Endothelial cell of umbilical vein (primary cell): Measurements from ENCODE around the gene TAPBPL. TPM values are rescaled to one million over a fixed set of nuclear protein-coding genes. Genes with fewer than 3 reads are reported as not detected.

Experiments
- BruUV-seq: library from RNA; stranded (reverse); fragments of 400-500 nt; replicated peaks from 2 replicates; lab custom pipeline; 2021; lab: Mats Ljungman, UMichigan
- CTCF ChIA-PET: fragments of 300-600, 350-600 bp; sonication (Branson Sonifier 250); formaldehyde crosslinking; loops from one replicate; lab custom pipeline; 2021; ENCODE audit warnings: antibody characterized with exemption, inconsistent platforms; lab: Charles Lee
- POLR2A ChIA-PET: fragments of 300-600, 350-600 bp; sonication (Branson Sonifier 250); formaldehyde crosslinking; loops from one replicate; lab custom pipeline; 2021; ENCODE audit warnings: antibody characterized with exemption, inconsistent platforms; lab: Charles Lee
- DNase-seq: peaks from one replicate; pipeline ENCODE4 v3.0.0-alpha.2; 2011; ENCODE audit warnings: low read depth, low spot score
- FAIRE-seq: peaks from 2 replicates; lab custom pipeline; 2011; peaks lifted over from hg19 to GRCh38; lab: Jason Lieb, UNC
- H2AFZ ChIP-seq: 2 replicates; pipeline ENCODE4 v1.6.0; 2012; ENCODE audit warnings: low read depth, low read length, control low read depth, inconsistent platforms
- H3K27ac ChIP-seq: 2 replicates; pipeline ENCODE4 v1.5.1; 2011; ENCODE audit warnings: low read depth, mild to moderate bottlenecking, control low read depth, low read length, moderate library complexity; ENCODE audit not compliant: insufficient read depth
- H3K27me3 ChIP-seq, 2 experiments: 2 replicates each; pipeline versions ENCODE4 v1.6.0 to v1.6.1; 2011; ENCODE audit warnings: low read length in 2 of 2, mixed read lengths in 1 of 2; ENCODE audit not compliant: control insufficient read depth in 2 of 2, insufficient read depth in 2 of 2
- H3K36me3 ChIP-seq, 2 experiments: 2 replicates in 1 of 2; 3 replicates in 1 of 2; pipeline ENCODE4 v1.5.1; 2011; ENCODE audit warnings: low read length in 2 of 2, mild to moderate bottlenecking in 1 of 2, moderate library complexity in 1 of 2; ENCODE audit not compliant: control insufficient read depth in 2 of 2, insufficient read depth in 2 of 2; ENCODE audit errors: extremely low read depth in 1 of 2
- H3K4me1 ChIP-seq: 3 replicates; pipeline ENCODE4 v1.5.1; 2011; ENCODE audit warnings: mild to moderate bottlenecking, low read length; ENCODE audit not compliant: control insufficient read depth, insufficient read depth; ENCODE audit errors: extremely low read depth
- H3K4me2 ChIP-seq: 2 replicates; pipeline ENCODE4 v1.6.1; 2011; ENCODE audit warnings: low read length, control low read depth, mixed read lengths; ENCODE audit not compliant: insufficient read depth
- H3K4me3 ChIP-seq, 3 experiments: fragments of 200-600 bp in 1 of 3; sonication (generic), shearing (Covaris generic) in 1 of 3; replicated peaks in 1 of 3; 2 replicates each; pipeline ENCODE4 v1.5.1; 2011 to 2016; ENCODE audit warnings: control low read depth in 3 of 3, low read length in 3 of 3, mild to moderate bottlenecking in 2 of 3, inconsistent platforms in 1 of 3, low read depth in 1 of 3, moderate library complexity in 1 of 3; ENCODE audit not compliant: insufficient read depth in 1 of 3
- H3K79me2 ChIP-seq: 2 replicates; pipeline ENCODE4 v1.6.0; 2012; ENCODE audit warnings: low read length, inconsistent platforms; ENCODE audit not compliant: control insufficient read depth, insufficient read depth
- H3K9ac ChIP-seq: replicated peaks from 2 replicates; pipeline ENCODE3; 2011; ENCODE audit warnings: low read length, control low read depth; ENCODE audit not compliant: insufficient read depth; ENCODE audit errors: extremely low read depth
- H3K9me1 ChIP-seq: replicated peaks from 3 replicates; pipeline ENCODE4 v1.6.0; 2011; ENCODE audit warnings: mild to moderate bottlenecking, low read length; ENCODE audit not compliant: control insufficient read depth, insufficient read depth; ENCODE audit errors: extremely low read depth
- H3K9me3 ChIP-seq: replicated peaks from 2 replicates; pipeline ENCODE4 v1.5.1; 2012; ENCODE audit warnings: low read length, inconsistent platforms; ENCODE audit not compliant: control insufficient read depth, insufficient read depth
- H4K20me1 ChIP-seq: replicated peaks from 2 replicates; pipeline ENCODE3; 2011; ENCODE audit warnings: mild to moderate bottlenecking, low read length; ENCODE audit not compliant: control insufficient read depth, insufficient read depth; ENCODE audit errors: extremely low read depth
- CTCF ChIP-seq, 2 donors: IDR thresholded peaks; 1 replicate in 1 of 2; 2 replicates in 1 of 2; pipeline ENCODE4 v1.5.1; 2011; ENCODE audit warnings: low read length in 2 of 2, mild to moderate bottlenecking in 2 of 2, moderate library complexity in 2 of 2, control low read depth in 1 of 2, inconsistent platforms in 1 of 2, low read depth in 1 of 2; ENCODE audit not compliant: insufficient read depth in 1 of 2; ENCODE audit errors: extremely low read depth in 1 of 2
- EZH2 ChIP-seq: IDR thresholded peaks from 2 replicates; pipeline ENCODE4 v1.6.1; 2012; ENCODE audit warnings: borderline replicate concordance, low read depth, mild to moderate bottlenecking, moderate library complexity, low read length, inconsistent platforms; ENCODE audit not compliant: severe bottlenecking
- FOS ChIP-seq: IDR thresholded peaks from 2 replicates; pipeline ENCODE4 v1.6.1; 2011; ENCODE audit warnings: mild to moderate bottlenecking, low read length, moderate library complexity, borderline replicate concordance; ENCODE audit not compliant: insufficient read depth
- GATA2 ChIP-seq: IDR thresholded peaks from 2 replicates; pipeline ENCODE4 v1.7.0; 2011; ENCODE audit warnings: low read depth, mild to moderate bottlenecking, moderate library complexity, mixed read lengths, low read length; ENCODE audit not compliant: insufficient read length, insufficient read depth
- JUN ChIP-seq: IDR thresholded peaks from 2 replicates; pipeline ENCODE4 v1.6.1; 2011; ENCODE audit warnings: borderline replicate concordance, low read depth; ENCODE audit not compliant: insufficient read length, insufficient read depth
- MAX ChIP-seq: IDR thresholded peaks from 2 replicates; pipeline ENCODE4 v1.6.1; 2011; ENCODE audit not compliant: insufficient read depth, insufficient read length
- MYC ChIP-seq: IDR thresholded peaks from one replicate; pipeline ENCODE4 v1.6.1; 2011; ENCODE audit warnings: mild to moderate bottlenecking, low read depth, low read length
- POLR2A ChIP-seq: IDR thresholded peaks from 2 replicates; pipeline ENCODE4 v1.6.1; 2012; ENCODE audit warnings: low read depth, mild to moderate bottlenecking, control low read depth, low read length
- POLR2AphosphoS5 ChIP-seq: IDR thresholded peaks from 2 replicates; pipeline ENCODE4 v1.6.1; 2012; ENCODE audit warnings: low read depth, mild to moderate bottlenecking, control low read depth, low read length, moderate library complexity; ENCODE audit not compliant: insufficient read depth
- dilution Hi-C: fragments of 300-500 bp; cut with MboI; formaldehyde crosslinking; loops from one replicate; pipeline ENCODE4 v1.15.0; 2019; ENCODE audit warnings: low sequenced_read_pairs; ENCODE audit not compliant: extremely low pct_ligation_motif_present
- intact Hi-C: fragments of 100-400 bp; cut with micrococcal nuclease; formaldehyde crosslinking; loops from one replicate; pipeline ENCODE4 v1.10.0; 2022
- polyA plus RNA-seq, 4 experiments: library from polyadenylated mRNA; depleted of rRNA in 3 of 4; stranded (reverse) in 3 of 4; unstranded in 1 of 4; fragments of >200 nt; gene quantifications; 2 replicates each; pipeline versions ENCODE4 v1.2.1 to v1.2.3, GENCODE V29; 2011 to 2012; ENCODE audit warnings: missing spikeins in 1 of 4
- total RNA-seq: library from RNA; stranded (reverse); gene quantifications from 2 replicates; pipeline ENCODE4 v1.2.3, GENCODE V29; 2021

The TAPBPL gene
- total and polyA plus RNA-seq, 2 donors (not counting 3 experiments of a cell fraction or from before 2014, with no cell fraction given), result 11.7 to 28.6 TPM

- TF ChIP-seq POLR2A (no peak), MYC (no peak), POLR2AphosphoS5 (no peak), GATA2 (no peak), EZH2 (no peak), FOS (no peak), JUN (no peak), CTCF (IDR thresholded peaks at IDR 0.05; ENCODE audit: extremely low read depth in 1 of 2, insufficient read depth in 1 of 2, low read depth in 1 of 2, low read length in 2 of 2) (no peak), MAX (no peak)
- H2AFZ ChIP-seq, result no peak overlapping the region
- H3K79me2 ChIP-seq, result peaks cover 32% of the 10 kb centered on the region
- peaks cover 6 to 7% of the 10 kb centered on the region in 2 experiments for H3K36me3 ChIP-seq
- no peaks in the 10 kb centered on the region for H3K27me3 ChIP-seq
- no peaks in the 10 kb centered on the region for H3K9me3 ChIP-seq
- dilution Hi-C loops, result no loop called here
- intact Hi-C loops, result no loop called here
- ChIA-PET CTCF (interaction anchor here (0.9 to 1.2 kb wide), 2 partner anchors 15 to 30 kb away, joined by 3 to 5 read pairs; partner anchors contain the start of gene MRPL51), POLR2A (interaction anchor here (0.9 kb wide), 1 partner anchor 15 kb away, joined by 3 read pairs; the partner anchor contains the start of gene MRPL51)
- peaks cover 2% of the 10 kb centered on the region for H3K4me1 ChIP-seq
- no peak overlapping the region for H3K27ac ChIP-seq
- DNase-seq (no peak), FAIRE-seq (no peak)
- no peak overlapping the region for H3K9ac ChIP-seq
- TSS peak; percentile 25 for BruUV-seq
- H4K20me1 ChIP-seq, result no peaks in the 10 kb centered on the region
- H3K4me2 ChIP-seq, result no peak overlapping the region
- H3K4me3 ChIP-seq, result no peak overlapping the region
- no peaks in the 10 kb centered on the region for H3K9me1 ChIP-seq
Measured at GRCh38 chr12:6508087-6508486, 56.2 kb downstream of the TAPBPL start.

Other genes starting within 250 kb of the TAPBPL start
- 0.48 TPM in 1 of 2 replicates, not detected in the other for gene PLEKHG6, start 141.4 kb upstream of the TAPBPL start, total RNA-seq
- 0.11 and 0.12 TPM in 2 replicates for gene PLEKHG6, start 141.4 kb upstream of the TAPBPL start, polyA plus RNA-seq
- gene TNFRSF1A, start 110.0 kb upstream of the TAPBPL start, total RNA-seq, result 84.0 and 98.2 TPM in 2 replicates
- gene TNFRSF1A, start 110.0 kb upstream of the TAPBPL start, polyA plus RNA-seq, result 86.5 and 92.9 TPM in 2 replicates
- 0.18 TPM in 1 of 2 replicates, not detected in the other for gene SCNN1A, start 76.5 kb upstream of the TAPBPL start, total RNA-seq
- 0.12 and 0.14 TPM in 2 replicates for gene SCNN1A, start 76.5 kb upstream of the TAPBPL start, polyA plus RNA-seq
- gene LTBR, start 67.9 kb upstream of the TAPBPL start, total RNA-seq, result 84.1 and 102 TPM in 2 replicates
- 70.7 and 82.2 TPM in 2 replicates for gene LTBR, start 67.9 kb upstream of the TAPBPL start, polyA plus RNA-seq
- not detected in 2 replicates for gene CD27, start 7.1 kb upstream of the TAPBPL start, total RNA-seq
- gene CD27, start 7.1 kb upstream of the TAPBPL start, polyA plus RNA-seq, result not detected in 2 replicates
- 6.6 and 7.0 TPM in 2 replicates for gene VAMP1, start 18.6 kb downstream of the TAPBPL start, total RNA-seq
- gene VAMP1, start 18.6 kb downstream of the TAPBPL start, polyA plus RNA-seq, result 9.0 and 9.9 TPM in 2 replicates
- 267 and 273 TPM in 2 replicates for gene MRPL51, start 41.2 kb downstream of the TAPBPL start, total RNA-seq
- 84.5 and 147 TPM in 2 replicates for gene MRPL51, start 41.2 kb downstream of the TAPBPL start, polyA plus RNA-seq
- gene NCAPD2, start 42.1 kb downstream of the TAPBPL start, total RNA-seq, result 77.3 and 90.1 TPM in 2 replicates
- 33.6 and 41.8 TPM in 2 replicates for gene NCAPD2, start 42.1 kb downstream of the TAPBPL start, polyA plus RNA-seq
- 4,245 and 4,648 TPM in 2 replicates for gene GAPDH, start 82.5 kb downstream of the TAPBPL start, total RNA-seq
- gene GAPDH, start 82.5 kb downstream of the TAPBPL start, polyA plus RNA-seq, result 8,748 and 10,370 TPM in 2 replicates
- 26.4 and 27.7 TPM in 2 replicates for gene IFFO1, start 104.0 kb downstream of the TAPBPL start, total RNA-seq
- gene IFFO1, start 104.0 kb downstream of the TAPBPL start, polyA plus RNA-seq, result 41.0 and 41.2 TPM in 2 replicates
- 58.5 and 63.6 TPM in 2 replicates for gene NOP2, start 116.2 kb downstream of the TAPBPL start, total RNA-seq
- gene NOP2, start 116.2 kb downstream of the TAPBPL start, polyA plus RNA-seq, result 17.8 and 26.3 TPM in 2 replicates
- 192 and 216 TPM in 2 replicates for gene CHD4, start 155.3 kb downstream of the TAPBPL start, total RNA-seq
- gene CHD4, start 155.3 kb downstream of the TAPBPL start, polyA plus RNA-seq, result 119 and 127 TPM in 2 replicates
- not detected in 2 replicates for gene LPAR5, start 183.9 kb downstream of the TAPBPL start, total RNA-seq
- gene LPAR5, start 183.9 kb downstream of the TAPBPL start, polyA plus RNA-seq, result 0.23 and 0.41 TPM in 2 replicates
- 0.97 and 1.3 TPM in 2 replicates for gene ACRBP, start 195.4 kb downstream of the TAPBPL start, total RNA-seq
- gene ACRBP, start 195.4 kb downstream of the TAPBPL start, polyA plus RNA-seq, result 5.5 and 5.7 TPM in 2 replicates
- 26.3 and 34.7 TPM in 2 replicates for gene ING4, start 211.1 kb downstream of the TAPBPL start, total RNA-seq
- 49.6 and 52.0 TPM in 2 replicates for gene ING4, start 211.1 kb downstream of the TAPBPL start, polyA plus RNA-seq
- 52.8 and 58.5 TPM in 2 replicates for gene ZNF384, start 237.3 kb downstream of the TAPBPL start, total RNA-seq
- 58.3 and 67.5 TPM in 2 replicates for gene ZNF384, start 237.3 kb downstream of the TAPBPL start, polyA plus RNA-seq
- gene PIANP, start 248.8 kb downstream of the TAPBPL start, total RNA-seq, result 0.14 and 0.55 TPM in 2 replicates
- 0.08 and 0.10 TPM in 2 replicates for gene PIANP, start 248.8 kb downstream of the TAPBPL start, polyA plus RNA-seq